GM12878 (cell line): ENCODE results near the gene SMIM13. TPM values are rescaled to one million over a fixed set of nuclear protein-coding genes. Genes with fewer than 3 reads are reported as not detected.

Source experiments
- ATAC-seq: fragments of 200-7000 bp; cut with Tn5 transposase; 3 replicates; pipeline ENCODE4 v1.9.1; 2020; ENCODE audit warnings: mild to moderate bottlenecking, moderate library complexity
- BruUV-seq: library from RNA; stranded (reverse); fragments of 400-500 nt; replicated peaks from 2 replicates; lab custom pipeline; 2021; lab: Mats Ljungman, UMichigan
- CTCF ChIA-PET: fragments of 300-600 bp; sonication (Branson Sonifier 250); formaldehyde crosslinking; extraction: SDS; loops from one replicate; lab custom pipeline; 2021; ENCODE audit warnings: inconsistent platforms; lab: Yijun Ruan, JAX
- POLR2A ChIA-PET: fragments of 350-600 bp; formaldehyde crosslinking; extraction: SDS; loops from one replicate; lab custom pipeline; 2021; ENCODE audit warnings: inconsistent platforms; lab: Charles Lee
- RAD21 ChIA-PET: fragments of 300-600 bp; sonication (Branson Sonifier 250); formaldehyde crosslinking; loops from one replicate; lab custom pipeline; 2023; ENCODE audit warnings: antibody characterized with exemption; ENCODE audit not compliant: unreplicated experiment; lab: Charles Lee
- SMC1A ChIA-PET: fragments of 300-600 bp; sonication (Branson Sonifier 250); formaldehyde crosslinking; loops from one replicate; lab custom pipeline; 2023; ENCODE audit not compliant: unreplicated experiment, uncharacterized antibody; lab: Charles Lee
- DNase-seq: peaks from one replicate; pipeline ENCODE4 v3.0.0-alpha.2; 2011; ENCODE audit warnings: low read depth, low spot score
- FAIRE-seq: peaks from 3 replicates; lab custom pipeline; 2011; peaks lifted over from hg19 to GRCh38; lab: Jason Lieb, UNC
- H2AFZ ChIP-seq: 2 replicates; pipeline ENCODE4 v1.6.0; 2011; ENCODE audit warnings: low read depth, low read length, control low read depth; ENCODE audit not compliant: control insufficient read depth
- H3K27ac ChIP-seq: 2 replicates; pipeline ENCODE4 v1.5.1; 2011; ENCODE audit warnings: control low read depth; ENCODE audit not compliant: control insufficient read depth, insufficient read depth
- H3K27me3 ChIP-seq, 2 experiments: replicated peaks in 1 of 2; 2 replicates each; pipeline versions ENCODE4 v1.6.0 to v1.6.1; 2011; ENCODE audit warnings: low read length in 1 of 2; ENCODE audit not compliant: control insufficient read depth in 2 of 2, insufficient read depth in 2 of 2
- H3K36me3 ChIP-seq, 2 experiments: 2 replicates each; pipeline ENCODE4 v1.5.1; 2011; ENCODE audit warnings: low read length in 1 of 2; ENCODE audit not compliant: control insufficient read depth in 2 of 2, insufficient read depth in 2 of 2
- H3K4me1 ChIP-seq: 2 replicates; pipeline ENCODE4 v1.6.1; 2011; ENCODE audit warnings: mild to moderate bottlenecking, low read length, moderate library complexity, mixed read lengths; ENCODE audit not compliant: control insufficient read depth, insufficient read depth
- H3K4me2 ChIP-seq: 2 replicates; pipeline ENCODE4 v1.6.0; 2011; ENCODE audit warnings: control low read depth; ENCODE audit not compliant: control insufficient read depth, insufficient read depth
- H3K4me3 ChIP-seq: fragments of 200-600 bp; sonication (generic); 2 replicates; pipeline ENCODE4 v1.5.1; 2016
- H3K79me2 ChIP-seq: 2 replicates; pipeline ENCODE4 v1.6.0; 2011; ENCODE audit warnings: low read length; ENCODE audit not compliant: control insufficient read depth, insufficient read depth
- H3K9ac ChIP-seq: 2 replicates; pipeline ENCODE4 v1.8.0; 2011; ENCODE audit warnings: low read length, control low read depth, mixed read lengths; ENCODE audit not compliant: control insufficient read depth, insufficient read depth
- H3K9me3 ChIP-seq: replicated peaks from 3 replicates; pipeline ENCODE4 v1.5.1; 2011; ENCODE audit warnings: mild to moderate bottlenecking, low read length; ENCODE audit not compliant: control insufficient read depth, insufficient read depth
- H4K20me1 ChIP-seq: 2 replicates; pipeline ENCODE4 v1.6.0; 2011; ENCODE audit not compliant: control insufficient read depth, insufficient read depth
- ATF2 ChIP-seq: IDR thresholded peaks from 2 replicates; pipeline ENCODE4 v1.6.1; 2012; ENCODE audit warnings: low read length, inconsistent platforms
- BACH1 ChIP-seq: fragments of 450-650 bp; IDR thresholded peaks from 2 replicates; pipeline ENCODE4 v1.6.1; 2017; ENCODE audit warnings: mild to moderate bottlenecking, borderline replicate concordance
- BCL11A ChIP-seq: IDR thresholded peaks from 2 replicates; pipeline ENCODE4 v1.6.1; 2011; ENCODE audit warnings: low read depth, low read length
- BMI1 ChIP-seq: fragments of 450-650 bp; IDR thresholded peaks from 2 replicates; pipeline ENCODE4 v1.6.1; 2016; ENCODE audit warnings: mild to moderate bottlenecking, moderate library complexity, borderline replicate concordance
- CTCF ChIP-seq, 3 experiments: IDR thresholded peaks in 2 of 3; conservative IDR thresholded peaks in 1 of 3; 2 replicates each; pipeline ENCODE4 v1.5.1; 2011; ENCODE audit warnings: low read depth in 3 of 3, low read length in 3 of 3, mild to moderate bottlenecking in 3 of 3, control low read depth in 2 of 3, moderate library complexity in 2 of 3, inconsistent platforms in 1 of 3, mixed read lengths in 1 of 3; ENCODE audit not compliant: control insufficient read depth in 2 of 3, insufficient read depth in 1 of 3; ENCODE audit errors: extremely low read depth in 1 of 3
- FOS ChIP-seq: IDR thresholded peaks from 3 replicates; pipeline ENCODE4 v1.6.1; 2011; ENCODE audit warnings: borderline replicate concordance; ENCODE audit not compliant: insufficient read length; ENCODE audit errors: extremely low read depth
- FOXM1 ChIP-seq: IDR thresholded peaks from 2 replicates; pipeline ENCODE4 v1.6.1; 2012; ENCODE audit warnings: low read depth, mild to moderate bottlenecking, inconsistent platforms, low read length, moderate library complexity
- HDGF ChIP-seq: fragments of 450-650 bp; IDR thresholded peaks from 2 replicates; pipeline ENCODE4 v1.6.1; 2016; ENCODE audit warnings: antibody characterized with exemption
- NBN ChIP-seq: fragments of 450-650 bp; IDR thresholded peaks from 2 replicates; pipeline ENCODE4 v1.6.1; 2016
- SMAD5 ChIP-seq: IDR thresholded peaks from 2 replicates; pipeline ENCODE4 v1.6.1; 2016; ENCODE audit warnings: antibody characterized with exemption, low read depth
- SUZ12 ChIP-seq: fragments of 200-600 bp; sonication (generic); IDR thresholded peaks from one replicate; pipeline ENCODE4 v1.6.1; 2018; ENCODE audit warnings: antibody characterized with exemption, mild to moderate bottlenecking; ENCODE audit not compliant: unreplicated experiment
- TCF12 ChIP-seq: IDR thresholded peaks from 2 replicates; pipeline ENCODE4 v1.6.1; 2011; ENCODE audit warnings: low read depth, mild to moderate bottlenecking, low read length
- ZBTB11 ChIP-seq: fragments of 450-650 bp; formaldehyde crosslinking; IDR thresholded peaks from 2 replicates; pipeline ENCODE4 v1.5.0; 2022; ENCODE audit warnings: mild to moderate bottlenecking, missing genetic modification characterization
- ZNF687 ChIP-seq: fragments of 450-650 bp; IDR thresholded peaks from 2 replicates; pipeline ENCODE4 v1.6.1; 2017; ENCODE audit warnings: mild to moderate bottlenecking, moderate library complexity
- WGBS: methylation state at CpG from one replicate; pipeline ENCODE4 v1.1.6; 2016; ENCODE audit warnings: low lambda C conversion rate; ENCODE audit not compliant: insufficient replicate concordance, insufficient coverage; ENCODE audit errors: missing lambda C conversion rate; 5-methylcytosine and 5-hydroxymethylcytosine counted together
- in situ Hi-C: fragments of 300-500 bp; cut with MboI; formaldehyde crosslinking; loops from 9 replicates; pipeline ENCODE4 v1.14.3; 2018; ENCODE audit warnings: mixed read lengths
- intact Hi-C: fragments of 100-400 bp; cut with micrococcal nuclease; formaldehyde crosslinking; loops from one replicate; pipeline ENCODE4 v1.14.2; 2022; ENCODE audit not compliant: unreplicated experiment
- polyA plus RNA-seq, 11 experiments: library from polyadenylated mRNA; depleted of rRNA in 4 of 11; unstranded in 6 of 11; stranded (reverse) in 5 of 11; fragments of >200 nt; fragmentation: Nextera tagmentation in 4 of 11; fragmentation: Illumina TruSeq in 1 of 11; extraction: Ambion mirVana in 4 of 11; extraction: Trizol in 1 of 11; gene quantifications; 1 replicate in 1 of 11; 2 replicates in 10 of 11; pipeline versions ENCODE4 v1.2.1 to v1.2.3, GENCODE V29; 2011 to 2016; ENCODE audit warnings: inconsistent platforms in 2 of 11, missing spikeins in 2 of 11, low read depth in 1 of 11
- total RNA-seq, 4 experiments: library from RNA; depleted of rRNA in 3 of 4; stranded (reverse); fragments of >200 nt in 3 of 4; fragmentation: Illumina TruSeq in 1 of 4; extraction: Trizol in 1 of 4; gene quantifications; 2 replicates each; pipeline versions ENCODE4 v1.2.1 to v1.2.3, GENCODE V29; 2013 to 2021

The SMIM13 gene
- total and polyA plus RNA-seq, 10 of the 15 experiments (the other 5 are each of a cell fraction or from before 2014, with no cell fraction given) = 2.0 to 8.5 (median 4.7) TPM

GRCh38 chr6:11050731-11051130 lies 42.9 kb upstream of the SMIM13 start:
- H3K9me3 ChIP-seq = no peaks in the 10 kb centered on the region
- ATAC-seq = no peak
- no TSS peak for BruUV-seq
- no peak for DNase-seq
- no peak overlapping the region for H3K27ac ChIP-seq
- CTCF ChIA-PET = interaction anchor here (0.6 to 1.1 kb wide), 4 partner anchors 14 to 585 kb away, joined by 3 read pairs; no protein-coding TSS in a partner anchor
- H4K20me1 ChIP-seq = no peaks in the 10 kb centered on the region
- H3K27me3 ChIP-seq = no peaks in the 10 kb centered on the region; a peak in 1 of 4 replicates
- SMC1A ChIA-PET = interaction anchor here (1.2 kb wide), 1 partner anchor 16 kb away, joined by 5 read pairs; no protein-coding TSS in a partner anchor
- intact Hi-C loops = no loop called here
- no peak overlapping the region for H3K4me3 ChIP-seq
- H2AFZ ChIP-seq = no peak overlapping the region
- in situ Hi-C loops = no loop called here
- no peak overlapping the region for H3K9ac ChIP-seq
- RAD21 ChIA-PET = no interaction called here
- no peak for FAIRE-seq
- H3K36me3 ChIP-seq = no peaks in the 10 kb centered on the region
- no peak overlapping the region for H3K4me2 ChIP-seq
- POLR2A ChIA-PET = interaction anchor here (0.6 kb wide), 1 partner anchor 177 kb away, joined by 3 read pairs; no protein-coding TSS in a partner anchor
- 15% methylated on average over 2 of the region's 2 CpGs for WGBS
- H3K4me1 ChIP-seq = no peaks in the 10 kb centered on the region
- H3K79me2 ChIP-seq = no peaks in the 10 kb centered on the region
- TF ChIP-seq NBN (no peak), ZNF687 (no peak), BCL11A (no peak), TCF12 (no peak), SMAD5 (no peak), CTCF (IDR thresholded peaks at IDR 0.05 in 2 of 3, conservative IDR thresholded peaks at IDR 0.05 in 1 of 3; ENCODE audit: control insufficient read depth in 2 of 3, extremely low read depth in 1 of 3, insufficient read depth in 1 of 3, low read depth in 3 of 3, low read length in 3 of 3) (no peak), HDGF (no peak), BACH1 (no peak), FOS (no peak), SUZ12 (no peak), FOXM1 (no peak), ATF2 (no peak), BMI1 (no peak), ZBTB11 (CRISPR knock-in tag) (no peak)
